ENCODE data around the gene EFNA5.

- no peak for TF ChIP-seq PBX3 (IDR thresholded peaks at IDR 0.05)
- TF ChIP-seq RFX5 (IDR thresholded peaks at IDR 0.05; ENCODE audit: low read length) = no peak
Observed at GRCh38 chr5:107457881-107458280, 212.9 kb downstream of the EFNA5 start.

All from SK-N-SH (cell line).